HL-60 (cell line): ENCODE measurements around the gene LRRC15.

ENCODE experiments used
- POLR2AphosphoS5 ChIP-seq: IDR thresholded peaks from 2 replicates; pipeline ENCODE4 v1.6.1; 2012; ENCODE audit warnings: low read depth
- SPI1 ChIP-seq: IDR thresholded peaks from 2 replicates; pipeline ENCODE4 v1.6.1; 2012; ENCODE audit warnings: low read depth, mild to moderate bottlenecking, borderline replicate concordance
- TF ChIP-seq, protein P1 (sequence below): IDR thresholded peaks from one replicate; pipeline ENCODE4 v1.5.1; 2011; ENCODE audit warnings: low read length, control low read depth, inconsistent platforms; ENCODE audit not compliant: insufficient read depth
- TF ChIP-seq, protein P2 (sequence below): IDR thresholded peaks from 2 replicates; pipeline ENCODE4 v1.6.1; 2012; ENCODE audit warnings: low read depth; ENCODE audit not compliant: insufficient replicate concordance

DNA sequence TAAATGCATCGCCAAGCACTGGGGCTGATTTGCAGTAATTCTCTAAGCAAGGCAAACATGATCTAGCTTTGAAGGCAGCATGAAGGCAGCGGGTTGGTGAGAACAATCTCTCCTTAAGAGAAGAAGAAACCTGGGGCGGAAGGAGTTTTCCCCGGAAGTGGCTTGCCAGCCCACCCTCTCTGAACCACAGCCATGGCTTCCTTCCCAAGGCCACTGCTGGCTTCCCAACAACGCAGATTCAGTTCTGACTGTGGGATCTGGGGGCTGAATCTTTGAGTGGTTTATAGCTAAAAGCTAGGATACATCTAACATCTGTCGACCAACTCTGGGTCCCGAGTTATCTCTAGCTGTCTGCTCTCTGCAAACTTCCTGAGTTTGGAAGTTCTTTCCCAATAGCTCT, 14.2 kb downstream of the LRRC15 start:
- TF ChIP-seq, protein P1, sequence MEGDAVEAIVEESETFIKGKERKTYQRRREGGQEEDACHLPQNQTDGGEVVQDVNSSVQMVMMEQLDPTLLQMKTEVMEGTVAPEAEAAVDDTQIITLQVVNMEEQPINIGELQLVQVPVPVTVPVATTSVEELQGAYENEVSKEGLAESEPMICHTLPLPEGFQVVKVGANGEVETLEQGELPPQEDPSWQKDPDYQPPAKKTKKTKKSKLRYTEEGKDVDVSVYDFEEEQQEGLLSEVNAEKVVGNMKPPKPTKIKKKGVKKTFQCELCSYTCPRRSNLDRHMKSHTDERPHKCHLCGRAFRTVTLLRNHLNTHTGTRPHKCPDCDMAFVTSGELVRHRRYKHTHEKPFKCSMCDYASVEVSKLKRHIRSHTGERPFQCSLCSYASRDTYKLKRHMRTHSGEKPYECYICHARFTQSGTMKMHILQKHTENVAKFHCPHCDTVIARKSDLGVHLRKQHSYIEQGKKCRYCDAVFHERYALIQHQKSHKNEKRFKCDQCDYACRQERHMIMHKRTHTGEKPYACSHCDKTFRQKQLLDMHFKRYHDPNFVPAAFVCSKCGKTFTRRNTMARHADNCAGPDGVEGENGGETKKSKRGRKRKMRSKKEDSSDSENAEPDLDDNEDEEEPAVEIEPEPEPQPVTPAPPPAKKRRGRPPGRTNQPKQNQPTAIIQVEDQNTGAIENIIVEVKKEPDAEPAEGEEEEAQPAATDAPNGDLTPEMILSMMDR: no peak
- TF ChIP-seq SPI1: no peak
- no peak for TF ChIP-seq POLR2AphosphoS5
- TF ChIP-seq, protein P2, sequence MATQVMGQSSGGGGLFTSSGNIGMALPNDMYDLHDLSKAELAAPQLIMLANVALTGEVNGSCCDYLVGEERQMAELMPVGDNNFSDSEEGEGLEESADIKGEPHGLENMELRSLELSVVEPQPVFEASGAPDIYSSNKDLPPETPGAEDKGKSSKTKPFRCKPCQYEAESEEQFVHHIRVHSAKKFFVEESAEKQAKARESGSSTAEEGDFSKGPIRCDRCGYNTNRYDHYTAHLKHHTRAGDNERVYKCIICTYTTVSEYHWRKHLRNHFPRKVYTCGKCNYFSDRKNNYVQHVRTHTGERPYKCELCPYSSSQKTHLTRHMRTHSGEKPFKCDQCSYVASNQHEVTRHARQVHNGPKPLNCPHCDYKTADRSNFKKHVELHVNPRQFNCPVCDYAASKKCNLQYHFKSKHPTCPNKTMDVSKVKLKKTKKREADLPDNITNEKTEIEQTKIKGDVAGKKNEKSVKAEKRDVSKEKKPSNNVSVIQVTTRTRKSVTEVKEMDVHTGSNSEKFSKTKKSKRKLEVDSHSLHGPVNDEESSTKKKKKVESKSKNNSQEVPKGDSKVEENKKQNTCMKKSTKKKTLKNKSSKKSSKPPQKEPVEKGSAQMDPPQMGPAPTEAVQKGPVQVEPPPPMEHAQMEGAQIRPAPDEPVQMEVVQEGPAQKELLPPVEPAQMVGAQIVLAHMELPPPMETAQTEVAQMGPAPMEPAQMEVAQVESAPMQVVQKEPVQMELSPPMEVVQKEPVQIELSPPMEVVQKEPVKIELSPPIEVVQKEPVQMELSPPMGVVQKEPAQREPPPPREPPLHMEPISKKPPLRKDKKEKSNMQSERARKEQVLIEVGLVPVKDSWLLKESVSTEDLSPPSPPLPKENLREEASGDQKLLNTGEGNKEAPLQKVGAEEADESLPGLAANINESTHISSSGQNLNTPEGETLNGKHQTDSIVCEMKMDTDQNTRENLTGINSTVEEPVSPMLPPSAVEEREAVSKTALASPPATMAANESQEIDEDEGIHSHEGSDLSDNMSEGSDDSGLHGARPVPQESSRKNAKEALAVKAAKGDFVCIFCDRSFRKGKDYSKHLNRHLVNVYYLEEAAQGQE: no peak
